Ovary (tissue), 3 donors: ENCODE results near the gene RELL1.

Experiments
- POLR2A ChIP-seq: fragments of 450-650 bp; IDR thresholded peaks from one replicate; pipeline ENCODE4 v1.6.1; 2017; ENCODE audit warnings: antibody characterized with exemption, mild to moderate bottlenecking, moderate library complexity
- TF ChIP-seq, protein P1 (sequence below), 3 donors: fragments of 450-650 bp in 2 of 3; fragments of 200-600 bp in 1 of 3; IDR thresholded peaks; one replicate each; pipeline versions ENCODE4 v1.5.1 to v1.8.0; 2016 to 2022; ENCODE audit warnings: antibody characterized with exemption in 3 of 3, mild to moderate bottlenecking in 1 of 3
- donor health status: DM: no; HTN: no; CAD: no.

DNA sequence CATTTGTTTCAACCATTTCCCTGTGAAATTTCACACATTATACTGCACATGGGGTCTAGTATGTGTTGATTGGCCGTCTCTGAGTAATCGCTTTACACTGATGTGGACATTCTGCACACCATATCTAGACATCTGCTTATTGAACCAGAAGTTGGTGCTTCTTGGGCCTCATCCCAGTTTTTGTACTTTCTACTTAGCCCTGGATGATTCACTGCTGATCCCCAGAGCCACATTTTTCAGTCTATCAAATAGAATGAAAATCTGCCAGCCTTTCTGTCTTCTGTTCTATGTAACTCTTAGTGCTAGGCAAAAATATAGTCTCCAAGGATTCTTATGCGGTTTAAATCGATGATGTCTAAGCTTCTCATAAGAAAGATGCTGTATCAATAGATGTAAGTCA lies 40.5 kb upstream of the RELL1 start:
- no peak for TF ChIP-seq POLR2A
- TF ChIP-seq, protein P1, sequence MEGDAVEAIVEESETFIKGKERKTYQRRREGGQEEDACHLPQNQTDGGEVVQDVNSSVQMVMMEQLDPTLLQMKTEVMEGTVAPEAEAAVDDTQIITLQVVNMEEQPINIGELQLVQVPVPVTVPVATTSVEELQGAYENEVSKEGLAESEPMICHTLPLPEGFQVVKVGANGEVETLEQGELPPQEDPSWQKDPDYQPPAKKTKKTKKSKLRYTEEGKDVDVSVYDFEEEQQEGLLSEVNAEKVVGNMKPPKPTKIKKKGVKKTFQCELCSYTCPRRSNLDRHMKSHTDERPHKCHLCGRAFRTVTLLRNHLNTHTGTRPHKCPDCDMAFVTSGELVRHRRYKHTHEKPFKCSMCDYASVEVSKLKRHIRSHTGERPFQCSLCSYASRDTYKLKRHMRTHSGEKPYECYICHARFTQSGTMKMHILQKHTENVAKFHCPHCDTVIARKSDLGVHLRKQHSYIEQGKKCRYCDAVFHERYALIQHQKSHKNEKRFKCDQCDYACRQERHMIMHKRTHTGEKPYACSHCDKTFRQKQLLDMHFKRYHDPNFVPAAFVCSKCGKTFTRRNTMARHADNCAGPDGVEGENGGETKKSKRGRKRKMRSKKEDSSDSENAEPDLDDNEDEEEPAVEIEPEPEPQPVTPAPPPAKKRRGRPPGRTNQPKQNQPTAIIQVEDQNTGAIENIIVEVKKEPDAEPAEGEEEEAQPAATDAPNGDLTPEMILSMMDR (IDR thresholded peaks at IDR 0.05): no peak
